H9 (cell line): ENCODE measurements around the gene PDE7B. TPM values are rescaled to one million over a fixed set of nuclear protein-coding genes. Genes with fewer than 3 reads are reported as not detected.

Experiments used
- DNase-seq: peaks from one replicate; pipeline ENCODE4 v3.0.0-alpha.2; 2017
- H2AFZ ChIP-seq: one replicate; pipeline ENCODE4 v1.6.1; 2013; ENCODE audit warnings: mild to moderate bottlenecking, low read length, control low read depth, moderate library complexity
- H2AK5ac ChIP-seq: 2 replicates; pipeline ENCODE4 v1.6.1; 2013; ENCODE audit warnings: low read length, control low read depth, mixed read lengths; ENCODE audit not compliant: insufficient read length
- H2BK120ac ChIP-seq: one replicate; pipeline ENCODE4 v1.6.1; 2013; ENCODE audit warnings: low read depth, mild to moderate bottlenecking, low read length, control low read depth, inconsistent platforms; ENCODE audit not compliant: poor library complexity, severe bottlenecking
- H2BK12ac ChIP-seq: 2 replicates; pipeline ENCODE4 v1.6.1; 2013; ENCODE audit warnings: low read length, control low read depth, mixed read lengths, low read depth; ENCODE audit not compliant: insufficient read length
- H2BK15ac ChIP-seq: 2 replicates; pipeline ENCODE4 v1.6.1; 2013; ENCODE audit warnings: low read depth, low read length, control low read depth
- H2BK20ac ChIP-seq: one replicate; pipeline ENCODE4 v1.6.1; 2013; ENCODE audit warnings: low read depth, mild to moderate bottlenecking, low read length, control low read depth, inconsistent platforms; ENCODE audit not compliant: poor library complexity, severe bottlenecking
- H2BK5ac ChIP-seq: 2 replicates; pipeline ENCODE4 v1.6.1; 2013; ENCODE audit warnings: low read length, control low read depth, mixed read lengths; ENCODE audit not compliant: insufficient read length
- H3K14ac ChIP-seq: 2 replicates; pipeline ENCODE4 v1.6.1; 2013; ENCODE audit warnings: low read length, control low read depth; ENCODE audit not compliant: insufficient read depth
- H3K18ac ChIP-seq: 2 replicates; pipeline ENCODE4 v1.6.1; 2013; ENCODE audit warnings: low read depth, mild to moderate bottlenecking, mixed read lengths, low read length, control low read depth; ENCODE audit not compliant: insufficient read length
- H3K23ac ChIP-seq: 2 replicates; pipeline ENCODE4 v1.6.1; 2013; ENCODE audit warnings: low read length, control low read depth, mixed read lengths, low read depth; ENCODE audit not compliant: insufficient read length
- H3K23me2 ChIP-seq: 2 replicates; pipeline ENCODE4 v1.6.1; 2013; ENCODE audit warnings: low read depth, mild to moderate bottlenecking, mixed read lengths, low read length, control low read depth; ENCODE audit not compliant: insufficient read length, poor library complexity, severe bottlenecking
- H3K27ac ChIP-seq: 2 replicates; pipeline ENCODE4 v1.5.1; 2013; ENCODE audit warnings: low read length, control low read depth, mixed read lengths, low read depth; ENCODE audit not compliant: insufficient read length
- H3K27me3 ChIP-seq: 2 replicates; pipeline ENCODE4 v1.6.1; 2013; ENCODE audit warnings: low read length, control low read depth, inconsistent platforms; ENCODE audit not compliant: insufficient read depth
- H3K4ac ChIP-seq: 2 replicates; pipeline ENCODE4 v1.6.1; 2013; ENCODE audit warnings: low read depth, mild to moderate bottlenecking, control low read depth, inconsistent platforms, low read length, moderate library complexity
- H3K4me1 ChIP-seq: 2 replicates; pipeline ENCODE4 v1.6.1; 2013; ENCODE audit warnings: low read length, control low read depth, inconsistent platforms; ENCODE audit not compliant: insufficient read depth
- H3K4me2 ChIP-seq: 2 replicates; pipeline ENCODE4 v1.6.1; 2013; ENCODE audit warnings: low read length, control low read depth, mixed read lengths; ENCODE audit not compliant: insufficient read length, insufficient read depth
- H3K56ac ChIP-seq: 2 replicates; pipeline ENCODE4 v1.6.1; 2013; ENCODE audit warnings: low read depth, mild to moderate bottlenecking, mixed read lengths, low read length, control low read depth; ENCODE audit not compliant: insufficient read length
- H3K79me1 ChIP-seq: 2 replicates; pipeline ENCODE4 v1.6.1; 2013; ENCODE audit warnings: low read depth, mild to moderate bottlenecking, moderate library complexity, low read length, control low read depth, inconsistent platforms; ENCODE audit not compliant: insufficient read depth, poor library complexity, severe bottlenecking
- H3K79me2 ChIP-seq: 2 replicates; pipeline ENCODE4 v1.6.1; 2013; ENCODE audit warnings: low read length, control low read depth, inconsistent platforms; ENCODE audit not compliant: insufficient read depth
- H3K9ac ChIP-seq: 2 replicates; pipeline ENCODE4 v1.6.1; 2013; ENCODE audit warnings: low read length, control low read depth, mixed read lengths; ENCODE audit not compliant: insufficient read length; ENCODE audit errors: extremely low read depth
- H3K9me3 ChIP-seq: one replicate; pipeline ENCODE4 v1.6.1; 2013; ENCODE audit warnings: low read depth, low read length, inconsistent platforms; ENCODE audit not compliant: control insufficient read depth
- H3T11ph ChIP-seq: one replicate; pipeline ENCODE4 v1.6.1; 2013; ENCODE audit warnings: mild to moderate bottlenecking, low read length, control low read depth, inconsistent platforms
- H4K20me1 ChIP-seq: one replicate; pipeline ENCODE4 v1.6.1; 2013; ENCODE audit not compliant: control insufficient read depth, insufficient read length, insufficient read depth
- H4K5ac ChIP-seq: 2 replicates; pipeline ENCODE4 v1.6.1; 2013; ENCODE audit warnings: low read depth, mild to moderate bottlenecking, mixed read lengths, low read length, control low read depth; ENCODE audit not compliant: insufficient read length
- H4K8ac ChIP-seq: replicated peaks from 2 replicates; pipeline ENCODE4 v1.6.1; 2013; ENCODE audit warnings: low read length, control low read depth, mixed read lengths, low read depth; ENCODE audit not compliant: insufficient read length
- H4K91ac ChIP-seq: 2 replicates; pipeline ENCODE4 v1.6.1; 2013; ENCODE audit warnings: low read depth, mild to moderate bottlenecking, moderate library complexity, mixed read lengths, low read length, control low read depth; ENCODE audit not compliant: insufficient read length
- H3K27ac Mint-ChIP-seq, 3 experiments: 2 replicates in 2 of 3; 3 replicates in 1 of 3; pipeline ENCODE4 v1.8.0; 2020 to 2021; ENCODE audit warnings: mixed read lengths in 3 of 3, mild to moderate bottlenecking in 1 of 3, moderate library complexity in 1 of 3
- H3K27me3 Mint-ChIP-seq: 2 replicates; pipeline ENCODE4 v1.8.0; 2021; ENCODE audit warnings: low read depth, mild to moderate bottlenecking, moderate library complexity, mixed read lengths
- H3K36me3 Mint-ChIP-seq, 3 experiments: 2 replicates in 2 of 3; 3 replicates in 1 of 3; pipeline ENCODE4 v1.8.0; 2020 to 2021; ENCODE audit warnings: low read depth in 3 of 3, mixed read lengths in 3 of 3; ENCODE audit not compliant: insufficient read depth in 1 of 3
- H3K4me1 Mint-ChIP-seq, 2 experiments: 2 replicates each; pipeline ENCODE4 v1.8.0; 2020; ENCODE audit warnings: mixed read lengths in 2 of 2
- H3K4me3 Mint-ChIP-seq, 2 experiments: 2 replicates in 1 of 2; 3 replicates in 1 of 2; pipeline ENCODE4 v1.8.0; 2020 to 2021; ENCODE audit warnings: mild to moderate bottlenecking in 2 of 2, mixed read lengths in 2 of 2, moderate library complexity in 1 of 2
- H3K9me3 Mint-ChIP-seq, 2 experiments: 2 replicates in 1 of 2; 3 replicates in 1 of 2; pipeline ENCODE4 v1.8.0; 2020; ENCODE audit warnings: mild to moderate bottlenecking in 2 of 2, mixed read lengths in 2 of 2, moderate library complexity in 1 of 2
- WGBS: extraction: QIAGEN DNeasy Blood & Tissue Kit; methylation state at CpG from one replicate; pipeline ENCODE4 v1.1.7; 2013; ENCODE audit warnings: missing lambda C conversion rate, low lambda C conversion rate, mixed read lengths; ENCODE audit not compliant: insufficient read length; ENCODE audit errors: extremely low coverage; 5-methylcytosine and 5-hydroxymethylcytosine counted together
- total RNA-seq: library from RNA; stranded (reverse); gene quantifications from 2 replicates; pipeline ENCODE4 v1.2.1, GENCODE V29; 2021
- TF ChIP-seq, protein P1 (sequence below): fragments of 200-600 bp; sonication (generic); conservative IDR thresholded peaks from 3 replicates; pipeline ENCODE4 v1.8.0; 2021; ENCODE audit warnings: antibody characterized with exemption, mild to moderate bottlenecking

The PDE7B gene
- total RNA-seq, 1 experiment from 2014 or later = not detected

DNA sequence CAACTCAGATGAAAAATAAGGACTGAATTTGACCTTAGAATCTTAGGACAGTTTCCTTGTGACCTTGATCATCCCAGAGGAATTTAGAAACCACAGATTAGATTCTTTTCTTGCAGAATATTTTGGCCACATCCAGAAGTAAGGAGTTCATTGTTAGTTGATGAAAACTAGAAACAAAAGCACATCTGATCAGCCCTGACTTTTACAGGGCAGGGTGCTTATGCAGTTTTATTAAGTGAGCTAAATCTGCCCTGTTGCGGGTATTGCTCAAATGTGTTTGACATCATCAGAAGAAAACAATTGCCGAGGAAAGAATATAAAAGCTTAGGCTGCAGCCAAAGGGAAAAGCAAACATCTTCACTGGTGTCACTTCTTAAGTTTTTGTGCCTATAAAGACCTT lies 297.8 kb downstream of the PDE7B start:
- no peaks in the 10 kb centered on the region for H3K9me3 Mint-ChIP-seq
- H3K14ac ChIP-seq = no peak overlapping the region
- H2AK5ac ChIP-seq = no peak overlapping the region
- H3K56ac ChIP-seq = no peak overlapping the region
- no peak overlapping the region for H3K4me3 Mint-ChIP-seq
- no peaks in the 10 kb centered on the region for H3K23me2 ChIP-seq
- no peak overlapping the region for H3K27ac ChIP-seq
- H2AFZ ChIP-seq = no peak overlapping the region
- no CpG with 5 or more reads among the region's 2 CpGs for whole genome bisulfite sequencing
- H3K27me3 ChIP-seq = no peaks in the 10 kb centered on the region
- H2BK12ac ChIP-seq = no peak overlapping the region
- H2BK15ac ChIP-seq = no peak overlapping the region
- H4K5ac ChIP-seq = no peak overlapping the region
- TF ChIP-seq, protein P1, sequence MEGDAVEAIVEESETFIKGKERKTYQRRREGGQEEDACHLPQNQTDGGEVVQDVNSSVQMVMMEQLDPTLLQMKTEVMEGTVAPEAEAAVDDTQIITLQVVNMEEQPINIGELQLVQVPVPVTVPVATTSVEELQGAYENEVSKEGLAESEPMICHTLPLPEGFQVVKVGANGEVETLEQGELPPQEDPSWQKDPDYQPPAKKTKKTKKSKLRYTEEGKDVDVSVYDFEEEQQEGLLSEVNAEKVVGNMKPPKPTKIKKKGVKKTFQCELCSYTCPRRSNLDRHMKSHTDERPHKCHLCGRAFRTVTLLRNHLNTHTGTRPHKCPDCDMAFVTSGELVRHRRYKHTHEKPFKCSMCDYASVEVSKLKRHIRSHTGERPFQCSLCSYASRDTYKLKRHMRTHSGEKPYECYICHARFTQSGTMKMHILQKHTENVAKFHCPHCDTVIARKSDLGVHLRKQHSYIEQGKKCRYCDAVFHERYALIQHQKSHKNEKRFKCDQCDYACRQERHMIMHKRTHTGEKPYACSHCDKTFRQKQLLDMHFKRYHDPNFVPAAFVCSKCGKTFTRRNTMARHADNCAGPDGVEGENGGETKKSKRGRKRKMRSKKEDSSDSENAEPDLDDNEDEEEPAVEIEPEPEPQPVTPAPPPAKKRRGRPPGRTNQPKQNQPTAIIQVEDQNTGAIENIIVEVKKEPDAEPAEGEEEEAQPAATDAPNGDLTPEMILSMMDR = no peak
- H3K27me3 Mint-ChIP-seq = no peaks in the 10 kb centered on the region; the same call in 1 of the 2 replicates
- H3K9ac ChIP-seq = no peak overlapping the region
- no peak overlapping the region for H2BK20ac ChIP-seq
- H4K91ac ChIP-seq = no peak overlapping the region
- no peak overlapping the region for H4K8ac ChIP-seq
- H2BK120ac ChIP-seq = no peak overlapping the region
- no peaks in the 10 kb centered on the region for H3K9me3 ChIP-seq
- no peak overlapping the region for H3T11ph ChIP-seq
- H3K4me1 Mint-ChIP-seq = no peaks in the 10 kb centered on the region
- no peak overlapping the region for H3K23ac ChIP-seq
- no peaks in the 10 kb centered on the region for H4K20me1 ChIP-seq
- no peaks in the 10 kb centered on the region for H3K36me3 Mint-ChIP-seq
- no peaks in the 10 kb centered on the region for H3K79me1 ChIP-seq
- no peak overlapping the region for H2BK5ac ChIP-seq
- H3K4ac ChIP-seq = no peak overlapping the region
- H3K4me1 ChIP-seq = no peaks in the 10 kb centered on the region
- no peaks in the 10 kb centered on the region for H3K79me2 ChIP-seq
- no peak overlapping the region for H3K27ac Mint-ChIP-seq
- no peak for DNase-seq
- H3K4me2 ChIP-seq = no peak overlapping the region
- H3K18ac ChIP-seq = no peak overlapping the region
